ENCODE data around the gene CHN2. TPM values are rescaled to one million over a fixed set of nuclear protein-coding genes. Genes with fewer than 3 reads are reported as not detected.

Gene CHN2
- total RNA-seq, 2 donors from 2014 or later: 7.0 to 29.1 TPM

DNA sequence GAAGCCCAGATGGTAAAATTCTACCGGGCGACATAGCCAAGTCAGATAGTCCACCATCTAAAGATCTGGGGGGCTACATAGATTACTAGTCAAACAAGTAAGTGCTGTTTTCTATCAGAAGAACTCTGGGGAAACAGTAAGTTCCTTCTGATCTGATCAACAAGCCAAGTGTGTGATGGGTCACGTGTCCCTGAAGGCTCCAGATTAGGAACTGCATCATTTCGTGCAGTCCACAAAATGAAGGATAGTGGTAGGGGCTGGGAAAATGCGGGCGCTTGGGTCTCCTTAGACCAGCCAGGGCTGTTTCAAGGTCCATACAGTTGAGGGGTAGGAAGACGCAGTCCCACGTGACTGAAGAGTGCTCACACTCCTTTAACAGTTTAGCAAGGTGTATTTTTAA, 1.8 kb upstream of the CHN2 start:
- intact Hi-C loops (cut with DNase I): loop anchor here (2.0 to 10.0 kb wide), 2 partner anchors 152 to 214 kb away; no protein-coding TSS in a partner anchor
- no peak overlapping the region for H3K27ac ChIP-seq
- H3K9me3 ChIP-seq: no peaks in the 10 kb centered on the region
- H3K4me3 ChIP-seq: no peak overlapping the region
- H3K27me3 ChIP-seq (replicated peaks; ENCODE audit: insufficient read depth): no peaks in the 10 kb centered on the region
- WGBS: 93% methylated on average over 8 of the region's 8 CpGs
- no peaks in the 10 kb centered on the region for H3K4me1 ChIP-seq (replicated peaks)
- no peak for TF ChIP-seq POLR2AphosphoS5 (IDR thresholded peaks at IDR 0.05)
- TF ChIP-seq POLR2A (IDR thresholded peaks at IDR 0.05): no peak
- TF ChIP-seq, protein P1, sequence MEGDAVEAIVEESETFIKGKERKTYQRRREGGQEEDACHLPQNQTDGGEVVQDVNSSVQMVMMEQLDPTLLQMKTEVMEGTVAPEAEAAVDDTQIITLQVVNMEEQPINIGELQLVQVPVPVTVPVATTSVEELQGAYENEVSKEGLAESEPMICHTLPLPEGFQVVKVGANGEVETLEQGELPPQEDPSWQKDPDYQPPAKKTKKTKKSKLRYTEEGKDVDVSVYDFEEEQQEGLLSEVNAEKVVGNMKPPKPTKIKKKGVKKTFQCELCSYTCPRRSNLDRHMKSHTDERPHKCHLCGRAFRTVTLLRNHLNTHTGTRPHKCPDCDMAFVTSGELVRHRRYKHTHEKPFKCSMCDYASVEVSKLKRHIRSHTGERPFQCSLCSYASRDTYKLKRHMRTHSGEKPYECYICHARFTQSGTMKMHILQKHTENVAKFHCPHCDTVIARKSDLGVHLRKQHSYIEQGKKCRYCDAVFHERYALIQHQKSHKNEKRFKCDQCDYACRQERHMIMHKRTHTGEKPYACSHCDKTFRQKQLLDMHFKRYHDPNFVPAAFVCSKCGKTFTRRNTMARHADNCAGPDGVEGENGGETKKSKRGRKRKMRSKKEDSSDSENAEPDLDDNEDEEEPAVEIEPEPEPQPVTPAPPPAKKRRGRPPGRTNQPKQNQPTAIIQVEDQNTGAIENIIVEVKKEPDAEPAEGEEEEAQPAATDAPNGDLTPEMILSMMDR (IDR thresholded peaks at IDR 0.05): no peak
- no peak for DNase-seq (ENCODE audit: low spot score)
- H3K36me3 ChIP-seq: no peaks in the 10 kb centered on the region

DNA sequence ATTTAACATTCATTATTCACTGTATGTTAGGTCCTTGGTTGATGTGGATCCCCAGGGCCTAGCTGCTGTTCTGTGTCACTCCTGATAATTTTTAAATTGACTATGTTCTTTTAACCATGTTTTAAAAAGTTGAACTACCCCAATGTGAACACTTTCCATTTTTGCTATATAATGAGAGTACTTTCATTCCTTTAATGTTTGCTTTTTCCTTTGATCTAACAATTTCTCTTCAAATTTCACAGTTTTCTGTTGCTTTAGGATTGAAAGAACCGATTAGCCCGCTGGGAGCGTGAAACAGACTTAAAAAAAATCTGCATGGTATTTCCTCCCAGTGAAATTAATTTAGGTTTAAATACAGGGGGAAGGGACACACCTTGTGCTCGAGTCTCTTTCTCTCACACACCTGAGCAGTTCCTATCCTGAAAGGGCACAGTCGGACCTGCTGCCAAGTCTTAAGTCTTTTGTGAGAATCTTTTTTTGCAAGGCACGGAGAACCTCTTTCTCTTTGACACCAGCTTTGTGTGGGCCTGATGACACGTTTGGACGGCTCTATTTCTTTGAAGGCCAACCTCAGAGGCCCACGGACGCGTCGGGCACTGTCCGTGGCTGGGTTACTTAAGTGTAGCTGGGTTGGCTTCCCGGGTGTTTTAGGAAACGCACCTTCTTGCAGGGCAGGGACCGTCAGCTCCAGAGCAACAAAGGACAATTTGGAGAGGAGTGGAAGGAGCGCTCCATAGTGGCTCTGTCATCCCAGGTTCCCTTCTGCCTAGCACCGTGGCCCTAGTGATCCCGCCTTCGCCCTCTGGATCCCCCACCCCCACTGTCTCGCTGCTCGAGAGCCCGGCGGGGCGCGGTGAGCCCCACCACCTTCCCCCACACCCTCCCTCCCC, 1.0 kb upstream of the CHN2 start:
- intact Hi-C loops (cut with DNase I): loop anchor here (2.0 to 10.0 kb wide), 2 partner anchors 151 to 213 kb away; no protein-coding TSS in a partner anchor
- Histone ChIP-seq H3K36me3 (no peaks in the 10 kb centered on the region), H3K4me3 (peak overlapping the region; percentile 46 to 72), H3K9me3 (no peaks in the 10 kb centered on the region), H3K4me1 (replicated peaks) (no peaks in the 10 kb centered on the region), H3K27me3 (replicated peaks; ENCODE audit: insufficient read depth) (no peaks in the 10 kb centered on the region), H3K27ac (peak overlapping the region in 1 of 2 donors; percentile 63)
- TF ChIP-seq, protein P1 (IDR thresholded peaks at IDR 0.05): no peak
- TF ChIP-seq POLR2AphosphoS5 (IDR thresholded peaks at IDR 0.05): no peak
- TF ChIP-seq POLR2A (IDR thresholded peaks at IDR 0.05): no peak
- DNase-seq (ENCODE audit: low spot score): no peak
- WGBS: 29% methylated on average over 26 of the region's 26 CpGs

DNA sequence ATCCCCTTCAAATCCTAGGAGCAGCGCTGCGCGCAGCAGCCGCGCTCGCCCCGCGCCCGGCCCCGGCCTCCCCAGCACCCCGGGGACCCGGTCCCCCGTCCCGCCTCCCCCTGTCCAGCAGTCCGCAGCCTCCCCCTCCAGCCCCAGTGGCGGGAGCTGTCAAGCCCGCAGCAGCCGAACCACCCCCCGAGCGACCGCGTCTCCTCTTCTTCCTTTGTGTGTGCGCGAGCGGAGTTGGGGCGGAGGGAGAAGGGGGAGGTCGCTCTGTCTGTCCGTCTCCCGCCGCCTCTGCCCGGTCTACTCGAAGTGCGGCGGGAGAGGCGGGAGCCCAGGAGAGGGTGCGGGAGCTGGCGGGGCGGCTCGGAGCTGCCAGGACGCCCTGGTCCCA, 375 bp upstream of the CHN2 start:
- no peaks in the 10 kb centered on the region for H3K36me3 ChIP-seq
- H3K27me3 ChIP-seq (replicated peaks; ENCODE audit: insufficient read depth): no peaks in the 10 kb centered on the region
- H3K4me1 ChIP-seq (replicated peaks): no peaks in the 10 kb centered on the region
- H3K9me3 ChIP-seq: no peaks in the 10 kb centered on the region
- no peak for TF ChIP-seq POLR2A (IDR thresholded peaks at IDR 0.05)
- TF ChIP-seq POLR2AphosphoS5 (IDR thresholded peaks at IDR 0.05): no peak
- TF ChIP-seq, protein P1 (IDR thresholded peaks at IDR 0.05): no peak
- DNase-seq (ENCODE audit: low spot score): no peak
- 0% methylated on average over 33 of the region's 40 CpGs for WGBS
- H3K4me3 ChIP-seq: peak overlapping the region; percentile 46 to 72
- intact Hi-C loops (cut with DNase I): loop anchor here (10.0 kb wide), 1 partner anchor 151 kb away; no protein-coding TSS in a partner anchor
- H3K27ac ChIP-seq: peak overlapping the region; percentile 53 to 63

DNA sequence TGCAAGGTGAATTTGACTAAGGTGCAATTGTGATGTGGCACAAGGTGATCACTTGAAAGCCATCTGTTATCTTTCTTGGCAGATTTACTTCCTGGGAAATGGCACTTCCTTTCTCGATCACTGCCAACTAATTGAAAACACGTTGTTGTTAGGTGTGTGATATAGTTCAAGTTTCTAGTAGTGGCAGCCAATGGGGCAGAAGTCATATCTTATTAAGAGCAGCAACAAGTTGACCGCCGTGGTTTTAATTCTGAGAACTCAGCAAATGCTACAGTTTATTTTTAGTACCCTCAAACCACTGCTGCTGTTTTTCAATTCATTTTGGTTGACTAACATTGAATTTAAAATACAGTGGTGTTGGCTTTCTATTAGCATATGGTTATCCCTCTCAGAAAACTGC, 1.6 kb downstream of the CHN2 start:
- H3K36me3 ChIP-seq: no peaks in the 10 kb centered on the region
- no peaks in the 10 kb centered on the region for H3K4me1 ChIP-seq (replicated peaks)
- intact Hi-C loops (cut with DNase I): loop anchor here (10.0 kb wide), 1 partner anchor 149 kb away; no protein-coding TSS in a partner anchor
- no peak overlapping the region for H3K4me3 ChIP-seq
- no peak for TF ChIP-seq POLR2AphosphoS5 (IDR thresholded peaks at IDR 0.05)
- TF ChIP-seq, protein P1 (IDR thresholded peaks at IDR 0.05): no peak
- TF ChIP-seq POLR2A (IDR thresholded peaks at IDR 0.05): no peak
- DNase-seq (ENCODE audit: low spot score): no peak
- no peak overlapping the region for H3K27ac ChIP-seq
- H3K27me3 ChIP-seq (replicated peaks; ENCODE audit: insufficient read depth): no peaks in the 10 kb centered on the region
- H3K9me3 ChIP-seq: no peaks in the 10 kb centered on the region
- WGBS: 42% methylated on average over 4 of the region's 4 CpGs

Measured in prostate gland (tissue), 2 donors.